CD4-positive, alpha-beta T cell (primary cell): ENCODE data around the gene AP4E1. TPM values are rescaled to one million over a fixed set of nuclear protein-coding genes. Genes with fewer than 3 reads are reported as not detected.

ENCODE experiments used
- ATAC-seq: fragments of 200-7000 bp; cut with Tn5 transposase; one replicate; pipeline ENCODE4 v1.10.0; 2022; ENCODE audit warnings: mild to moderate bottlenecking; ENCODE audit not compliant: poor library complexity
- CTCF ChIA-PET: fragments of 350-600 bp; sonication (Branson Sonifier 250); formaldehyde crosslinking; loops from one replicate; lab custom pipeline; 2021; ENCODE audit warnings: antibody characterized with exemption, inconsistent platforms; lab: Charles Lee
- POLR2A ChIA-PET: fragments of 350-600 bp; sonication (Branson Sonifier 250); formaldehyde crosslinking; loops from one replicate; lab custom pipeline; 2021; ENCODE audit warnings: antibody characterized with exemption, inconsistent platforms; lab: Charles Lee
- DNase-seq, 14 experiments: peaks; one replicate each; pipeline ENCODE4 v3.0.0-alpha.2; 2013 to 2020; ENCODE audit warnings: mixed read lengths in 2 of 14
- H3K27ac ChIP-seq, 2 donors: one replicate each; pipeline versions ENCODE4 v1.5.1 to v1.7.0; 2013; ENCODE audit warnings: low read length in 2 of 2, low read depth in 1 of 2, mild to moderate bottlenecking in 1 of 2
- H3K27me3 ChIP-seq, 2 experiments: 1 replicate in 1 of 2; 2 replicates in 1 of 2; pipeline versions ENCODE4 v1.6.1 to v1.7.0; 2013; ENCODE audit warnings: low read length in 2 of 2, control low read depth in 1 of 2, mild to moderate bottlenecking in 1 of 2, moderate library complexity in 1 of 2; ENCODE audit not compliant: insufficient read depth in 2 of 2, control insufficient read depth in 1 of 2
- H3K36me3 ChIP-seq: one replicate; pipeline ENCODE4 v1.6.1; 2013; ENCODE audit warnings: low read length, control low read depth; ENCODE audit not compliant: insufficient read depth
- H3K4me1 ChIP-seq: one replicate; pipeline ENCODE4 v1.6.1; 2013; ENCODE audit warnings: low read length, control low read depth; ENCODE audit not compliant: insufficient read depth
- H3K4me3 ChIP-seq: one replicate; pipeline ENCODE4 v1.5.1; 2013; ENCODE audit warnings: mild to moderate bottlenecking, low read length, moderate library complexity
- H3K9me3 ChIP-seq, 2 experiments: 1 replicate in 1 of 2; 2 replicates in 1 of 2; pipeline versions ENCODE4 v1.6.1 to v1.7.0; 2013; ENCODE audit warnings: low read length in 2 of 2, mild to moderate bottlenecking in 2 of 2, control low read depth in 1 of 2, moderate library complexity in 1 of 2; ENCODE audit not compliant: control insufficient read depth in 1 of 2, insufficient read depth in 1 of 2
- H3K27ac Mint-ChIP-seq: one replicate; pipeline ENCODE4 v1.8.0; 2020; ENCODE audit warnings: mixed read lengths
- H3K27me3 Mint-ChIP-seq: one replicate; pipeline ENCODE4 v1.8.0; 2021; ENCODE audit warnings: mixed read lengths
- H3K36me3 Mint-ChIP-seq: one replicate; pipeline ENCODE4 v1.8.0; 2021; ENCODE audit warnings: low read depth, mixed read lengths
- H3K4me1 Mint-ChIP-seq: one replicate; pipeline ENCODE4 v1.8.0; 2021; ENCODE audit warnings: low read depth, mixed read lengths
- H3K4me3 Mint-ChIP-seq: one replicate; pipeline ENCODE4 v1.8.0; 2020; ENCODE audit warnings: mild to moderate bottlenecking, mixed read lengths
- H3K9me3 Mint-ChIP-seq: one replicate; pipeline ENCODE4 v1.8.0; 2020; ENCODE audit warnings: mixed read lengths
- CTCF ChIP-seq: fragments of 200-600 bp; IDR thresholded peaks from one replicate; pipeline ENCODE4 v1.8.0; 2022; ENCODE audit warnings: antibody characterized with exemption, mild to moderate bottlenecking
- intact Hi-C, 2 experiments: fragments of 100-400 bp; cut with DNase I in 1 of 2; cut with micrococcal nuclease in 1 of 2; formaldehyde crosslinking; loops; one replicate each; pipeline versions ENCODE4 v1.15.1 to v1.9.0; 2023 to 2025; cut with DNase I, micrococcal nuclease
- total RNA-seq, 174 experiments: library from RNA in 2 of 174; stranded (reverse) in 2 of 174; gene quantifications; one replicate each; pipeline ENCODE4 v1.2.3 and lab custom pipeline; 2021 to 2026

AP4E1 gene
- total RNA-seq, 2 experiments from 2014 or later = 6.3 to 6.6 TPM

GRCh38 chr15:51038162-51038973 lies 129.9 kb downstream of the AP4E1 start:
- Histone ChIP-seq H3K4me1 (no peaks in the 10 kb centered on the region), H3K9me3 (no peaks in the 10 kb centered on the region), H3K27ac (no peak overlapping the region), H3K4me3 (no peak overlapping the region), H3K27me3 (no peaks in the 10 kb centered on the region), H3K36me3 (no peaks in the 10 kb centered on the region)
- H3K27ac Mint-ChIP-seq = no peak overlapping the region
- intact Hi-C loops = no loop called here
- CTCF ChIA-PET = interaction anchor here (0.6 kb wide), 1 partner anchor 42 kb away, joined by 3 read pairs; no protein-coding TSS in a partner anchor
- DNase-seq (no peak), ATAC-seq (no peak)
- H3K27me3 Mint-ChIP-seq = no peaks in the 10 kb centered on the region
- H3K9me3 Mint-ChIP-seq = no peaks in the 10 kb centered on the region
- TF ChIP-seq CTCF = no peak
- no peaks in the 10 kb centered on the region for H3K4me1 Mint-ChIP-seq
- H3K4me3 Mint-ChIP-seq = no peak overlapping the region
- POLR2A ChIA-PET = no interaction called here
- no peaks in the 10 kb centered on the region for H3K36me3 Mint-ChIP-seq

GRCh38 chr15:51038974-51039319 lies 130.5 kb downstream of the AP4E1 start:
- Mint-ChIP-seq H3K27me3 (no peaks in the 10 kb centered on the region), H3K4me1 (no peaks in the 10 kb centered on the region), H3K9me3 (no peaks in the 10 kb centered on the region), H3K27ac (no peak overlapping the region), H3K4me3 (no peak overlapping the region), H3K36me3 (no peaks in the 10 kb centered on the region)
- intact Hi-C loops = no loop called here
- Histone ChIP-seq H3K27me3 (no peaks in the 10 kb centered on the region), H3K4me1 (no peaks in the 10 kb centered on the region), H3K27ac (no peak overlapping the region), H3K9me3 (no peaks in the 10 kb centered on the region), H3K36me3 (no peaks in the 10 kb centered on the region), H3K4me3 (no peak overlapping the region)
- no peak for DNase-seq
- TF ChIP-seq CTCF = no peak
- POLR2A ChIA-PET = no interaction called here
- CTCF ChIA-PET = interaction anchor here (0.6 kb wide), 1 partner anchor 43 kb away, joined by 3 read pairs; no protein-coding TSS in a partner anchor
- ATAC-seq = no peak

GRCh38 chr15:51044037-51044727 lies 135.7 kb downstream of the AP4E1 start:
- no peaks in the 10 kb centered on the region for H3K4me1 ChIP-seq
- TF ChIP-seq CTCF = no peak
- H3K27me3 ChIP-seq = no peaks in the 10 kb centered on the region
- ATAC-seq (no peak), DNase-seq (no peak)
- Mint-ChIP-seq H3K27ac (no peak overlapping the region), H3K27me3 (no peaks in the 10 kb centered on the region), H3K36me3 (no peaks in the 10 kb centered on the region), H3K9me3 (no peaks in the 10 kb centered on the region), H3K4me3 (no peak overlapping the region), H3K4me1 (no peaks in the 10 kb centered on the region)
- no peak overlapping the region for H3K4me3 ChIP-seq
- ChIA-PET POLR2A (no interaction called here), CTCF (interaction anchor here (1.1 kb wide), 1 partner anchor 9 kb away, joined by 3 read pairs; no protein-coding TSS in a partner anchor)
- intact Hi-C loops = no loop called here
- H3K27ac ChIP-seq = no peak overlapping the region
- H3K9me3 ChIP-seq = no peaks in the 10 kb centered on the region
- no peaks in the 10 kb centered on the region for H3K36me3 ChIP-seq
